ENCODE measurements around the gene KRTAP3-1. TPM values are rescaled to one million over a fixed set of nuclear protein-coding genes. Genes with fewer than 3 reads are reported as not detected.

KRTAP3-1 gene
- total and polyA plus RNA-seq, 12 donors = not detected

DNA sequence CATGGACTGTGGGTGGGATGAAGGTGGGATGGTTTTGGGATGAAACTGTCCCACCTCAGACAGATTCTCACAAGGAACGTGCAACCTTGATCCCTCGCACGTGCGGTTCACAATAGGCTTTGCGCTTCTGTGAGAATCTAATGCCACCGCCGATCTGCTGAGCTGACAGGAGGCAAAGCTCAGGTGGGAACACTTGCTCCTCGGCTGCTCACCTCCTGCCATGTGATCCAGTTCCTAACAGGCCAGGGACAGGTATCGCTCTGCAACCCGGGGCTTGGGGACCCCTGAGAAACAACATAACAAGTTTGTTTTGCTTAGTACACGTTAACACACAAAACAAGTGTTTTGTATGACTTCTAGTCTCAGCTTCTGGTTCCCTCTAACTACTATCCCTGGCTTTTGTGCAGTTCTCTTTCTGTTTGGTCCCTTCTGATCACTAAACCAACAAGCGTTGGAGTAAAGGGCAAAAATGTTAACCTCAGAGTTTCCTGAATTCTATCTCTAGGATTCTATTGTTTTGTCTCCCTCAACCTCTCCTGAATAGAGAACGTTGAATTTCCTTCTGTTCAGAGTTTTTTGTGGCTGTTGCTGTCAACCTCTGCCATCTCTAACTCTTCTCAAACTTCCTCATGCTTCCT lies 7.8 kb upstream of the KRTAP3-1 start:
- no peak overlapping the region for H3K4me3 ChIP-seq
- DNase-seq (no peak), ATAC-seq (no peak)
- peaks cover 0 to 5% (median 0%) of the 10 kb centered on the region in 9 donors for H3K4me1 ChIP-seq
- 78 to 83% methylated on average over 13 of the region's 13 CpGs for WGBS, 2 donors
- TF ChIP-seq, protein P1, sequence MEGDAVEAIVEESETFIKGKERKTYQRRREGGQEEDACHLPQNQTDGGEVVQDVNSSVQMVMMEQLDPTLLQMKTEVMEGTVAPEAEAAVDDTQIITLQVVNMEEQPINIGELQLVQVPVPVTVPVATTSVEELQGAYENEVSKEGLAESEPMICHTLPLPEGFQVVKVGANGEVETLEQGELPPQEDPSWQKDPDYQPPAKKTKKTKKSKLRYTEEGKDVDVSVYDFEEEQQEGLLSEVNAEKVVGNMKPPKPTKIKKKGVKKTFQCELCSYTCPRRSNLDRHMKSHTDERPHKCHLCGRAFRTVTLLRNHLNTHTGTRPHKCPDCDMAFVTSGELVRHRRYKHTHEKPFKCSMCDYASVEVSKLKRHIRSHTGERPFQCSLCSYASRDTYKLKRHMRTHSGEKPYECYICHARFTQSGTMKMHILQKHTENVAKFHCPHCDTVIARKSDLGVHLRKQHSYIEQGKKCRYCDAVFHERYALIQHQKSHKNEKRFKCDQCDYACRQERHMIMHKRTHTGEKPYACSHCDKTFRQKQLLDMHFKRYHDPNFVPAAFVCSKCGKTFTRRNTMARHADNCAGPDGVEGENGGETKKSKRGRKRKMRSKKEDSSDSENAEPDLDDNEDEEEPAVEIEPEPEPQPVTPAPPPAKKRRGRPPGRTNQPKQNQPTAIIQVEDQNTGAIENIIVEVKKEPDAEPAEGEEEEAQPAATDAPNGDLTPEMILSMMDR (IDR thresholded peaks at IDR 0.05) = no peak
- H3K9me3 ChIP-seq = peaks cover 0 to 8% (median 0%) of the 10 kb centered on the region in 11 donors
- no peaks in the 10 kb centered on the region for H3K36me3 ChIP-seq
- no peak overlapping the region for H3K27ac ChIP-seq
- H3K27me3 ChIP-seq = peaks cover 0 to 7% (median 0%) of the 10 kb centered on the region in 7 donors
- intact Hi-C loops (cut with DNase I) = no loop called here

DNA sequence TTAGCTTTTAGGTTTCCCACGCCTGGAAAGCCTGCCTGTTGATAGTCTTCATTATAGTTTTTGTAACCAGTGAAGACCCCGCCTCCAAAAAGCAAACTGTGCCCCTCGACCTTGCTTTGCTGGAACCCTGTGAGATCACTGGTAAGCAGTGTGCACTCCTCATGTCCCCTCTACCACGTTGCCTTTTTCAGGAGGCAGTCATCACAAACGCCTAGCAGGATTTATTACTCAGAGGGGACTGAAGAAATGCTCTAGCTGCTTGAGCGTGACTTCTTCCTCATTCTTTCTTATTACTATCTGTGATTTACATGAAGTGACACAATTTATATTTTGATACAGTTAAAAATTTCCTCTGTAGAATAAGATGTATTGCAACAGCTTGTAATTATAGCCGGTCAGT lies 6.5 kb upstream of the KRTAP3-1 start:
- DNase-seq = no peak
- Histone ChIP-seq H3K27me3 (peaks cover 0 to 7% (median 0%) of the 10 kb centered on the region in 7 donors), H3K9me3 (no peaks in the 10 kb centered on the region), H3K4me1 (peaks cover 0 to 5% (median 0%) of the 10 kb centered on the region in 9 donors), H3K36me3 (no peaks in the 10 kb centered on the region), H3K4me3 (no peak overlapping the region), H3K27ac (no peak overlapping the region)
- TF ChIP-seq, protein P1 (IDR thresholded peaks at IDR 0.05) = no peak
- 70% methylated on average over 7 of the region's 7 CpGs for WGBS, 2 donors
- intact Hi-C loops (cut with DNase I) = no loop called here
- no peak for ATAC-seq

DNA sequence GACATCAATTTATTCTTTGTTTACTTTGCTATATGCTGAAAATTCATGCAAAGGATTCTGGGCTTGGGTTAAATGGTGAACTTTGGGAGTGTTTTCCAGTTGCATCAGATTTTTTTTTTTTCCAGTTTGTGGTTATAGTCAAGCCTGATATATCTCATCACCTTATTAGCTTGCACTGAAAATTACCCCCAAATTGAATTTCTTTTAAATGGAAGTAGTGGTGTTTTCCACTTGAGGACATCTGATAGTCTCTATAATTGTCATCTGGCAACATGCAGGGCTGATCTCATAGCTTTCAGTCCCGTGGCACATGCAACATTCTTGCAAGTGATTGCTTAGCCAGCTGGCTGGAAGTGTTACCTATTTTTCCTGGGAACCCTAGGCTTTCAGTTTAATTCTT lies 4.7 kb upstream of the KRTAP3-1 start:
- no peak overlapping the region for H3K27ac ChIP-seq
- intact Hi-C loops (cut with DNase I) = no loop called here
- 14 to 17% methylated on average over 1 of the region's 1 CpG for WGBS, 2 donors
- no peak overlapping the region for H3K4me3 ChIP-seq
- H3K4me1 ChIP-seq = peaks cover 0 to 5% (median 0%) of the 10 kb centered on the region in 9 donors
- peak in 1 of 2 donors; percentile 9 for DNase-seq
- no peaks in the 10 kb centered on the region for H3K36me3 ChIP-seq
- ATAC-seq = peak in 2 of 8 donors; percentile 46 to 59
- peaks cover 0 to 4% (median 0%) of the 10 kb centered on the region in 7 donors for H3K27me3 ChIP-seq
- TF ChIP-seq, protein P1 (IDR thresholded peaks at IDR 0.05) = no peak
- H3K9me3 ChIP-seq = no peaks in the 10 kb centered on the region

DNA sequence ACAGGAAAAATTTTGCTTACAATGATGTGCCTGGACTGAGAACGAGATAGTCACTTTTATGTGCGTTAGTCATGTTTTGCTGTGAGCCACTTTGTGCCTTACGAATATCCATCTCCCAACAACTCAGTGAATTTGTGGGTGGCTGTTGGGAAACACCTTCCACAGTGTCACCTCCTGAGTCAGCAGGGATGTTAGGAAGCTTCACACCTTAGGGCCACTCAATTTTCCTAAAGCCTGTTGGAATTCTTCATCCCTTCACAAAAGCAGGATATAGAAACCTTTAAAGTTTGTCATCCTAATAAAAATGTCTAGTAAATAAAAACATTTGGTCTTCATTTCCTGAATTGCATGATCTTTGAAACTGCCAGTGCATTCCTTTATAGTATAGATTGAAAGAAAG lies 4.3 kb upstream of the KRTAP3-1 start:
- ATAC-seq (no peak), DNase-seq (no peak)
- Histone ChIP-seq H3K9me3 (no peaks in the 10 kb centered on the region), H3K27me3 (peaks cover 0 to 4% (median 0%) of the 10 kb centered on the region in 7 donors), H3K4me1 (peaks cover 0 to 5% (median 0%) of the 10 kb centered on the region in 9 donors), H3K27ac (no peak overlapping the region), H3K36me3 (no peaks in the 10 kb centered on the region), H3K4me3 (no peak overlapping the region)
- intact Hi-C loops (cut with DNase I) = no loop called here
- WGBS, 2 donors = 71 to 74% methylated on average over 3 of the region's 3 CpGs
- TF ChIP-seq, protein P1 (IDR thresholded peaks at IDR 0.05) = no peak
